OCI-LY3 (cell line): Measurements from ENCODE around the gene ADD1.

ENCODE experiments used
- H2AFZ ChIP-seq: fragments of 200-600, 300-600 bp; shearing (Covaris generic); 2 replicates; pipeline ENCODE4 v1.6.0; 2014; ENCODE audit warnings: antibody characterized with exemption, low read depth, low read length
- H3K27ac ChIP-seq: fragments of 200-600, 300-600 bp; sonication (generic); 2 replicates; pipeline ENCODE4 v1.5.1; 2014; ENCODE audit warnings: mild to moderate bottlenecking, low read length, moderate library complexity, mixed read lengths
- H3K27me3 ChIP-seq: fragments of 200-600, 300-600 bp; sonication (generic); 2 replicates; pipeline ENCODE4 v1.6.1; 2014; ENCODE audit warnings: low read depth, low read length, mixed read lengths
- H3K36me3 ChIP-seq: fragments of 200-600, 300-600 bp; sonication (generic); replicated peaks from 2 replicates; pipeline ENCODE3; 2014; ENCODE audit warnings: low read depth, low read length, mixed read lengths
- H3K4me1 ChIP-seq: fragments of 300-600, 200-600 bp; sonication (generic); 2 replicates; pipeline ENCODE4 v1.6.1; 2014; ENCODE audit warnings: low read length, mixed read lengths
- H3K4me2 ChIP-seq: fragments of 200-600, 300-600 bp; sonication (generic); 2 replicates; pipeline ENCODE4 v1.6.1; 2014; ENCODE audit warnings: low read length, mixed read lengths
- H3K4me3 ChIP-seq: fragments of 300-600, 200-600 bp; sonication (generic); 2 replicates; pipeline ENCODE4 v1.5.1; 2014; ENCODE audit warnings: antibody characterized with exemption, mild to moderate bottlenecking, low read length, moderate library complexity
- H3K79me2 ChIP-seq: fragments of 300-600, 200-600 bp; shearing (Covaris generic); 2 replicates; pipeline ENCODE4 v1.6.1; 2014; ENCODE audit warnings: mild to moderate bottlenecking, low read length, mixed read lengths
- H3K9ac ChIP-seq: fragments of 300-600, 200-600 bp; shearing (Covaris generic); 2 replicates; pipeline ENCODE4 v1.6.0; 2014; ENCODE audit warnings: mild to moderate bottlenecking, low read length, moderate library complexity
- H3K9me3 ChIP-seq: fragments of 200-600, 300-600 bp; shearing (Covaris generic); 2 replicates; pipeline ENCODE4 v1.6.1; 2014; ENCODE audit warnings: low read length, mixed read lengths; ENCODE audit not compliant: insufficient read depth
- H4K20me1 ChIP-seq: fragments of 200-600, 300-600 bp; sonication (generic); 2 replicates; pipeline ENCODE4 v1.6.1; 2016; ENCODE audit warnings: low read length, mixed read lengths; ENCODE audit not compliant: insufficient read depth
- EZH2phosphoT487 ChIP-seq: fragments of 200-600 bp; shearing (Covaris generic); IDR thresholded peaks from 2 replicates; pipeline ENCODE4 v1.6.1; 2018; ENCODE audit warnings: antibody characterized with exemption, mixed run types, low read depth
- TF ChIP-seq, protein P1 (sequence below): fragments of 200-600, 300-600 bp; sonication (generic); IDR thresholded peaks from 2 replicates; pipeline ENCODE4 v1.5.1; 2014; ENCODE audit warnings: antibody characterized with exemption, low read length, low read depth

ADD1 gene

DNA sequence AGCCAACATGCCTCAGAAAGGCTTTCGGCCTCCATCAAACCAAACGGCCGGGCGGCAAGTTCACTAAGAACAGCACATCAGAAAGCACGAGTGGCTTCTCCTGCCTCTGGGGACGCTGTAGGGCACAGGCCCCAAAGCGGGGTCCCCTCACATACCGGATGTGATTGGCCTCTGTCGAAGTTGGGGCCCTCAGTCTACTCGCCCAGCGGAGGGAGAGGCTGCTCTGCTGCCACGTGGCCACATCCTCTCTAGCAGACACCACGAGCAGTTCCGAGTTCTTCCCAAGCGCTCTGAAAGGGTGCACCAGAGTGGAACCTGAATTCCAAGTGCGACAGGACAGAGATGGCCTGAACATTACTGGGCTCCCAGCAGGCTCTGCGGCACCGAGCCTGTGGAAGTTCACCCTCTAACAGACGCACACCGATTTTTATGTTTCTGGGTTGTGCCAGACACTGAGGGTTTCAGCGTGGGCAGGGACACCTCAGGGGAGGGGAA, 98.4 kb downstream of the ADD1 start:
- Histone ChIP-seq H3K36me3 (peaks cover 82% of the 10 kb centered on the region), H3K79me2 (peaks cover 4% of the 10 kb centered on the region; the same call in 1 of the 2 replicates), H4K20me1 (peaks cover 15% of the 10 kb centered on the region), H3K4me3 (no peak overlapping the region), H3K4me2 (no peak overlapping the region), H3K4me1 (peaks cover 17% of the 10 kb centered on the region), H2AFZ (no peak overlapping the region), H3K9ac (no peak overlapping the region), H3K27me3 (no peaks in the 10 kb centered on the region), H3K9me3 (no peaks in the 10 kb centered on the region), H3K27ac (no peak overlapping the region)
- TF ChIP-seq EZH2phosphoT487 = no peak
- TF ChIP-seq, protein P1, sequence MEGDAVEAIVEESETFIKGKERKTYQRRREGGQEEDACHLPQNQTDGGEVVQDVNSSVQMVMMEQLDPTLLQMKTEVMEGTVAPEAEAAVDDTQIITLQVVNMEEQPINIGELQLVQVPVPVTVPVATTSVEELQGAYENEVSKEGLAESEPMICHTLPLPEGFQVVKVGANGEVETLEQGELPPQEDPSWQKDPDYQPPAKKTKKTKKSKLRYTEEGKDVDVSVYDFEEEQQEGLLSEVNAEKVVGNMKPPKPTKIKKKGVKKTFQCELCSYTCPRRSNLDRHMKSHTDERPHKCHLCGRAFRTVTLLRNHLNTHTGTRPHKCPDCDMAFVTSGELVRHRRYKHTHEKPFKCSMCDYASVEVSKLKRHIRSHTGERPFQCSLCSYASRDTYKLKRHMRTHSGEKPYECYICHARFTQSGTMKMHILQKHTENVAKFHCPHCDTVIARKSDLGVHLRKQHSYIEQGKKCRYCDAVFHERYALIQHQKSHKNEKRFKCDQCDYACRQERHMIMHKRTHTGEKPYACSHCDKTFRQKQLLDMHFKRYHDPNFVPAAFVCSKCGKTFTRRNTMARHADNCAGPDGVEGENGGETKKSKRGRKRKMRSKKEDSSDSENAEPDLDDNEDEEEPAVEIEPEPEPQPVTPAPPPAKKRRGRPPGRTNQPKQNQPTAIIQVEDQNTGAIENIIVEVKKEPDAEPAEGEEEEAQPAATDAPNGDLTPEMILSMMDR = no peak

GRCh38 chr4:2942532-2943363, 99.1 kb downstream of the ADD1 start:
- Histone ChIP-seq H3K4me2 (no peak overlapping the region), H3K4me3 (no peak overlapping the region), H3K79me2 (peaks cover 8% of the 10 kb centered on the region; the same call in 1 of the 2 replicates), H2AFZ (no peak overlapping the region), H3K9me3 (no peaks in the 10 kb centered on the region), H3K27me3 (no peaks in the 10 kb centered on the region), H4K20me1 (peaks cover 8% of the 10 kb centered on the region), H3K4me1 (peaks cover 11% of the 10 kb centered on the region), H3K36me3 (peaks cover 86% of the 10 kb centered on the region), H3K27ac (no peak overlapping the region), H3K9ac (no peak overlapping the region)
- no peak for TF ChIP-seq EZH2phosphoT487
- TF ChIP-seq, protein P1 = no peak

DNA sequence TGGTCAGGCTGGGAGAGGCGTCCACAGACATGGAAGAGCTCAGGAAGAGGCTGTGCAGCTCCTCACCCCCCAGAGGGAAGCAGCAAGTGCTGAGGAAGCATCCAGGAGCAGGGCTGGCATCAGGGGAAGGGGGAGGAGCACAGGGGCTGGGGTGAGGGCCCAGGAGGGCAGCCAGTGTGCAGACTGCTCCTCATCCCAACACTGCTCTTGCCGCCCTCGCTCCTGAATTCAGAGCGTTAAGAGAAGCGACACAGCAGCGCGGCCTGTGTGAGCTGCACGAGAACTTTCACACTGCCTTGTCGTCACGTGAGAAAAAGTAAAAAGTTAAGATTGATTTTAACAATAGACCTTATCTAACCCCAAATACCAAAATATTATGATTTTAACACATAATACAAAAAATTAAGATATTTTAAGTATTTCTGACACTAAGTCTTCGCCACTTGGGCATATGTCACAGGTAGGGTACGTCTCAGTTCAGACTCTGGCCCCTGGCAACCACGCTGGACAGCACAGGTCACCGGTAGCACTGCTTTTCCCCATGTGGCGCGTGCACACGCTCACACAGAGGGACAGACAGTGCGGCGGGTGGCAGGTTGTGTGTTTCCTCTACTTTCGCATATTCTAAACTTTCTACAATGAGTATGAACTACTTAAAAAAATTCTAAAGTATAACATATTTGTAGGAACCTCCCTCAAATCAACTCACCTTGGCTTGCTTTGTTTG, 99.9 kb downstream of the ADD1 start:
- no peaks in the 10 kb centered on the region for H3K9me3 ChIP-seq
- peaks cover 6% of the 10 kb centered on the region for H4K20me1 ChIP-seq
- no peak for TF ChIP-seq EZH2phosphoT487
- TF ChIP-seq, protein P1 = no peak
- H3K4me2 ChIP-seq = no peak overlapping the region
- H3K4me3 ChIP-seq = no peak overlapping the region
- H3K4me1 ChIP-seq = peaks cover 3% of the 10 kb centered on the region; the same call in 1 of the 2 replicates
- peaks cover 8% of the 10 kb centered on the region; the same call in 1 of the 2 replicates for H3K79me2 ChIP-seq
- H3K36me3 ChIP-seq = peaks cover 86% of the 10 kb centered on the region
- no peak overlapping the region for H3K9ac ChIP-seq
- no peak overlapping the region for H3K27ac ChIP-seq
- H3K27me3 ChIP-seq = no peaks in the 10 kb centered on the region
- H2AFZ ChIP-seq = no peak overlapping the region

- Histone ChIP-seq H3K36me3 (peaks cover 84% of the 10 kb centered on the region), H3K9ac (no peak overlapping the region), H3K79me2 (peaks cover 11% of the 10 kb centered on the region; the same call in 1 of the 2 replicates), H3K4me2 (no peak overlapping the region), H3K4me1 (no peaks in the 10 kb centered on the region), H3K27ac (no peak overlapping the region), H2AFZ (no peak overlapping the region), H3K9me3 (no peaks in the 10 kb centered on the region), H3K4me3 (no peak overlapping the region), H3K27me3 (no peaks in the 10 kb centered on the region), H4K20me1 (peaks cover 8% of the 10 kb centered on the region)
- TF ChIP-seq EZH2phosphoT487 = no peak
- TF ChIP-seq, protein P1 = no peak
Observed at GRCh38 chr4:2944091-2944482, 100.4 kb downstream of the ADD1 start.
